H1 (cell line): ENCODE data around the gene ZBTB24. TPM values are rescaled to one million over a fixed set of nuclear protein-coding genes. Genes with fewer than 3 reads are reported as not detected.

Experiments
- BRCA1 ChIP-seq: IDR thresholded peaks from 2 replicates; pipeline ENCODE4 v1.6.1; 2012; ENCODE audit warnings: low read depth, low read length, improper control_type of control experiment
- CBX5 ChIP-seq: fragments of 300-800, 300-1000 bp; sonication (generic); IDR thresholded peaks from 2 replicates; pipeline ENCODE4 v1.7.1; 2016; ENCODE audit warnings: antibody characterized with exemption, low read length, low read depth
- GTF2F1 ChIP-seq: IDR thresholded peaks from 2 replicates; pipeline ENCODE4 v1.6.1; 2012; ENCODE audit warnings: low read depth, low read length, improper control_type of control experiment, borderline replicate concordance
- KDM1A ChIP-seq: fragments of 200-600, 300-600 bp; sonication (generic); IDR thresholded peaks from 2 replicates; pipeline ENCODE4 v1.7.1; 2016; ENCODE audit warnings: mild to moderate bottlenecking, low read length, borderline replicate concordance
- KDM4A ChIP-seq: IDR thresholded peaks from one replicate; pipeline ENCODE4 v1.7.1; 2012; ENCODE audit warnings: low read depth, mild to moderate bottlenecking, moderate library complexity, low read length, inconsistent platforms; ENCODE audit not compliant: severe bottlenecking
- MAFK ChIP-seq: IDR thresholded peaks from 2 replicates; pipeline ENCODE4 v1.6.1; 2012; ENCODE audit warnings: low read depth, mild to moderate bottlenecking, improper control_type of control experiment, low read length
- NANOG ChIP-seq: IDR thresholded peaks from 2 replicates; pipeline ENCODE4 v1.6.1; 2011; ENCODE audit warnings: low read length, low read depth, mild to moderate bottlenecking, inconsistent platforms; ENCODE audit not compliant: insufficient read depth, poor library complexity, severe bottlenecking
- PHF8 ChIP-seq: fragments of 200-600 bp; sonication (generic); conservative IDR thresholded peaks from 2 replicates; pipeline ENCODE4 v1.7.1; 2012; ENCODE audit warnings: low read depth, mild to moderate bottlenecking, inconsistent platforms, low read length, moderate library complexity
- POLR2A ChIP-seq, 2 experiments: IDR thresholded peaks; 1 replicate in 1 of 2; 2 replicates in 1 of 2; pipeline ENCODE4 v1.6.1; 2011; ENCODE audit warnings: low read depth in 2 of 2, low read length in 2 of 2, mild to moderate bottlenecking in 2 of 2; ENCODE audit errors: control extremely low read depth in 1 of 2
- POLR2AphosphoS5 ChIP-seq: IDR thresholded peaks from 2 replicates; pipeline ENCODE4 v1.6.1; 2011; ENCODE audit warnings: low read depth, low read length
- SIN3A ChIP-seq, 2 experiments: IDR thresholded peaks in 1 of 2; conservative IDR thresholded peaks in 1 of 2; 2 replicates each; pipeline ENCODE4 v1.6.1; 2011 to 2012; ENCODE audit warnings: low read length in 2 of 2, improper control_type of control experiment in 1 of 2, low read depth in 1 of 2, mild to moderate bottlenecking in 1 of 2
- SIRT6 ChIP-seq: IDR thresholded peaks from one replicate; pipeline ENCODE4 v1.7.1; 2012; ENCODE audit warnings: low read length, inconsistent platforms
- polyA plus RNA-seq, 7 experiments: library from polyadenylated mRNA; depleted of rRNA in 3 of 7; stranded (reverse) in 5 of 7; unstranded in 2 of 7; fragments of >200 nt in 5 of 7; fragments of 200-250 nt in 2 of 7; gene quantifications; 1 replicate in 5 of 7; 2 replicates in 1 of 7; 4 replicates in 1 of 7; pipeline versions ENCODE4 v1.2.1 to v1.2.3, GENCODE V29; 2011 to 2013; ENCODE audit warnings: missing spikeins in 2 of 7, mixed read lengths in 2 of 7
- total RNA-seq: library from RNA; stranded (reverse); fragmentation: NEBNext Ultra II Directional; extraction: Animal tissue kit (Norgen Biotek cat#: 25700); gene quantifications from 2 replicates; pipeline ENCODE4 v1.2.1, GENCODE V29; 2021
- TF ChIP-seq, protein P1 (sequence below): fragments of 300-600 bp; sonication (generic); IDR thresholded peaks from 2 replicates; pipeline ENCODE4 v1.7.1; 2012; ENCODE audit warnings: low read length, moderate library complexity, mild to moderate bottlenecking, inconsistent platforms; ENCODE audit not compliant: insufficient replicate concordance

ZBTB24 gene
- total and polyA plus RNA-seq, 2 of the 8 experiments (the other 6 are each of a cell fraction or from before 2014, with no cell fraction given), result 7.5 to 21.0 TPM

DNA sequence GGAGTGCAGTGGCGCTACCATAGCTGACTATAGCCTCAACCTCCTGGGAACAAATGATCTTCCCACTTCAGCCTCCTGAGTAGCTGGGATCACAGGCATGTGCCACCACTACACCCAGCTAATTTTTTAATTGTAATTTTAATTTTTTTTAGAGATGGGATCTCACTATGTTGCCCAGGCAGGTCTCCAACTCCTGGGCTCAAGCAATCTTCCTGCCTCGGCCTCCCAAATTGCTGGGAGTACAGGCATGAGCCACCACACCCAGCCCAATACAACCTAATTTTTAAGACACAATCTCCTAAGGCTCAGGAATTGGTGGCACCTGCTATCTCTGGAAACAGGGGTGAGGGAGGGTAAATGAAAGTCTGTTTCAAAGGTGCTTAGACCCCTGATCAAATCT, 5.8 kb downstream of the ZBTB24 start (continued):
- TF ChIP-seq, protein P1, sequence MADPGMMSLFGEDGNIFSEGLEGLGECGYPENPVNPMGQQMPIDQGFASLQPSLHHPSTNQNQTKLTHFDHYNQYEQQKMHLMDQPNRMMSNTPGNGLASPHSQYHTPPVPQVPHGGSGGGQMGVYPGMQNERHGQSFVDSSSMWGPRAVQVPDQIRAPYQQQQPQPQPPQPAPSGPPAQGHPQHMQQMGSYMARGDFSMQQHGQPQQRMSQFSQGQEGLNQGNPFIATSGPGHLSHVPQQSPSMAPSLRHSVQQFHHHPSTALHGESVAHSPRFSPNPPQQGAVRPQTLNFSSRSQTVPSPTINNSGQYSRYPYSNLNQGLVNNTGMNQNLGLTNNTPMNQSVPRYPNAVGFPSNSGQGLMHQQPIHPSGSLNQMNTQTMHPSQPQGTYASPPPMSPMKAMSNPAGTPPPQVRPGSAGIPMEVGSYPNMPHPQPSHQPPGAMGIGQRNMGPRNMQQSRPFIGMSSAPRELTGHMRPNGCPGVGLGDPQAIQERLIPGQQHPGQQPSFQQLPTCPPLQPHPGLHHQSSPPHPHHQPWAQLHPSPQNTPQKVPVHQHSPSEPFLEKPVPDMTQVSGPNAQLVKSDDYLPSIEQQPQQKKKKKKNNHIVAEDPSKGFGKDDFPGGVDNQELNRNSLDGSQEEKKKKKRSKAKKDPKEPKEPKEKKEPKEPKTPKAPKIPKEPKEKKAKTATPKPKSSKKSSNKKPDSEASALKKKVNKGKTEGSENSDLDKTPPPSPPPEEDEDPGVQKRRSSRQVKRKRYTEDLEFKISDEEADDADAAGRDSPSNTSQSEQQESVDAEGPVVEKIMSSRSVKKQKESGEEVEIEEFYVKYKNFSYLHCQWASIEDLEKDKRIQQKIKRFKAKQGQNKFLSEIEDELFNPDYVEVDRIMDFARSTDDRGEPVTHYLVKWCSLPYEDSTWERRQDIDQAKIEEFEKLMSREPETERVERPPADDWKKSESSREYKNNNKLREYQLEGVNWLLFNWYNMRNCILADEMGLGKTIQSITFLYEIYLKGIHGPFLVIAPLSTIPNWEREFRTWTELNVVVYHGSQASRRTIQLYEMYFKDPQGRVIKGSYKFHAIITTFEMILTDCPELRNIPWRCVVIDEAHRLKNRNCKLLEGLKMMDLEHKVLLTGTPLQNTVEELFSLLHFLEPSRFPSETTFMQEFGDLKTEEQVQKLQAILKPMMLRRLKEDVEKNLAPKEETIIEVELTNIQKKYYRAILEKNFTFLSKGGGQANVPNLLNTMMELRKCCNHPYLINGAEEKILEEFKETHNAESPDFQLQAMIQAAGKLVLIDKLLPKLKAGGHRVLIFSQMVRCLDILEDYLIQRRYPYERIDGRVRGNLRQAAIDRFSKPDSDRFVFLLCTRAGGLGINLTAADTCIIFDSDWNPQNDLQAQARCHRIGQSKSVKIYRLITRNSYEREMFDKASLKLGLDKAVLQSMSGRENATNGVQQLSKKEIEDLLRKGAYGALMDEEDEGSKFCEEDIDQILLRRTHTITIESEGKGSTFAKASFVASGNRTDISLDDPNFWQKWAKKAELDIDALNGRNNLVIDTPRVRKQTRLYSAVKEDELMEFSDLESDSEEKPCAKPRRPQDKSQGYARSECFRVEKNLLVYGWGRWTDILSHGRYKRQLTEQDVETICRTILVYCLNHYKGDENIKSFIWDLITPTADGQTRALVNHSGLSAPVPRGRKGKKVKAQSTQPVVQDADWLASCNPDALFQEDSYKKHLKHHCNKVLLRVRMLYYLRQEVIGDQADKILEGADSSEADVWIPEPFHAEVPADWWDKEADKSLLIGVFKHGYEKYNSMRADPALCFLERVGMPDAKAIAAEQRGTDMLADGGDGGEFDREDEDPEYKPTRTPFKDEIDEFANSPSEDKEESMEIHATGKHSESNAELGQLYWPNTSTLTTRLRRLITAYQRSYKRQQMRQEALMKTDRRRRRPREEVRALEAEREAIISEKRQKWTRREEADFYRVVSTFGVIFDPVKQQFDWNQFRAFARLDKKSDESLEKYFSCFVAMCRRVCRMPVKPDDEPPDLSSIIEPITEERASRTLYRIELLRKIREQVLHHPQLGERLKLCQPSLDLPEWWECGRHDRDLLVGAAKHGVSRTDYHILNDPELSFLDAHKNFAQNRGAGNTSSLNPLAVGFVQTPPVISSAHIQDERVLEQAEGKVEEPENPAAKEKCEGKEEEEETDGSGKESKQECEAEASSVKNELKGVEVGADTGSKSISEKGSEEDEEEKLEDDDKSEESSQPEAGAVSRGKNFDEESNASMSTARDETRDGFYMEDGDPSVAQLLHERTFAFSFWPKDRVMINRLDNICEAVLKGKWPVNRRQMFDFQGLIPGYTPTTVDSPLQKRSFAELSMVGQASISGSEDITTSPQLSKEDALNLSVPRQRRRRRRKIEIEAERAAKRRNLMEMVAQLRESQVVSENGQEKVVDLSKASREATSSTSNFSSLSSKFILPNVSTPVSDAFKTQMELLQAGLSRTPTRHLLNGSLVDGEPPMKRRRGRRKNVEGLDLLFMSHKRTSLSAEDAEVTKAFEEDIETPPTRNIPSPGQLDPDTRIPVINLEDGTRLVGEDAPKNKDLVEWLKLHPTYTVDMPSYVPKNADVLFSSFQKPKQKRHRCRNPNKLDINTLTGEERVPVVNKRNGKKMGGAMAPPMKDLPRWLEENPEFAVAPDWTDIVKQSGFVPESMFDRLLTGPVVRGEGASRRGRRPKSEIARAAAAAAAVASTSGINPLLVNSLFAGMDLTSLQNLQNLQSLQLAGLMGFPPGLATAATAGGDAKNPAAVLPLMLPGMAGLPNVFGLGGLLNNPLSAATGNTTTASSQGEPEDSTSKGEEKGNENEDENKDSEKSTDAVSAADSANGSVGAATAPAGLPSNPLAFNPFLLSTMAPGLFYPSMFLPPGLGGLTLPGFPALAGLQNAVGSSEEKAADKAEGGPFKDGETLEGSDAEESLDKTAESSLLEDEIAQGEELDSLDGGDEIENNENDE, result no peak
- no peak for TF ChIP-seq GTF2F1
- TF ChIP-seq BRCA1, result no peak
- TF ChIP-seq SIN3A (conservative IDR thresholded peaks at IDR 0.05 in 1 of 2, IDR thresholded peaks at IDR 0.05 in 1 of 2; ENCODE audit: low read depth in 1 of 2, low read length in 2 of 2), result no peak
- TF ChIP-seq CBX5, result no peak
- TF ChIP-seq KDM1A, result no peak
- TF ChIP-seq POLR2A (IDR thresholded peaks at IDR 0.05; ENCODE audit: control extremely low read depth in 1 of 2, low read depth in 2 of 2, low read length in 2 of 2), result no peak
- TF ChIP-seq MAFK, result no peak
- no peak for TF ChIP-seq SIRT6
- TF ChIP-seq POLR2AphosphoS5, result no peak
- no peak for TF ChIP-seq NANOG
- no peak for TF ChIP-seq PHF8
- no peak for TF ChIP-seq KDM4A
